ENCODE measurements around the gene INPP5D.

DNA sequence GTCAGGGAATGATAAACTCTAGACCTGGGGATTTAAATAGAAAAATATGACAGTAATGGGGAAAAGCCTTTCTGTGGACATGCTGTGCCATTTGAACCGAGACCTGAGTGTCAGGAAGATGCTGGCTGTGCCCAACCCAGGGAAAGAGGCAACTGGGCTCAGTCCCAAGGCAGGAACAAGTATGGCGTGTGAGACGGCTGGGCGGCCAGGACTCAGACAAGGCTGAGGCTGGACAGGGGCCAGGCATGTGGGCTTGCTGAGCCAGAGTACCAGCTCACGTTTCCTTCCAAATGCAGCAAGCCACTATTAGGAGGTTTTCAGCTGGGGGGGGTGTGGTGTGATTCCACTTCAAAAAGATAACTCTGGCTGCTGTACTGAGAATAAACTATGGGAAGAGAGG is 92.4 kb downstream of the INPP5D start:
- TF ChIP-seq POLR2A (IDR thresholded peaks at IDR 0.05) (no peak), CTCF (IDR thresholded peaks at IDR 0.05) (no peak)

All from transverse colon (tissue), 3 donors.